HG03095 (cell line): ENCODE results near the gene CNTNAP2.
"Not testable (repeated sequence)": the region's sequence is repeated elsewhere in the genome, so short reads cannot be mapped to it uniquely, and the experiment has no call there.

Experiments
- ATAC-seq: cut with Tn5 transposase; IDR thresholded peaks from one replicate; pipeline ENCODE4 v1.9.1; 2021; ENCODE audit warnings: moderate library complexity; ENCODE audit not compliant: unreplicated experiment

Gene CNTNAP2

DNA sequence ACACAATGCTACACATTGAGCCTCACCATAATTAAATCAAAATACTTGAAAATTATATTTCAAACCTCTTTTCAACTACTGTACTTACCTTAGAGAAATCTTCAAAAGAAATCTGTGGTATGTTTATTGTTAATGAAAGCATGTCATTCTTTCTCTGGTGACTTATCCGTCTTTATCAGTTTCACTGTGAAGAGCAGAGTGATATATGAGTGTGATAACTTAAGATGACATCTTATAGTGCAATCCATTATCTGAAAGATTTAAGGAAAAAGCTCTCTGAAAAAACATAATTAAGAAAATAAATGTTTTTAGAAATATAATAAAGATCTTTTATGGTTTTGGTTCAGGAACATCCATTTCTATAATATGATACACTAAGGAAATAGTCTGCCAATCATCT is 1562.3 kb downstream of the CNTNAP2 start:
- no peak for ATAC-seq

DNA sequence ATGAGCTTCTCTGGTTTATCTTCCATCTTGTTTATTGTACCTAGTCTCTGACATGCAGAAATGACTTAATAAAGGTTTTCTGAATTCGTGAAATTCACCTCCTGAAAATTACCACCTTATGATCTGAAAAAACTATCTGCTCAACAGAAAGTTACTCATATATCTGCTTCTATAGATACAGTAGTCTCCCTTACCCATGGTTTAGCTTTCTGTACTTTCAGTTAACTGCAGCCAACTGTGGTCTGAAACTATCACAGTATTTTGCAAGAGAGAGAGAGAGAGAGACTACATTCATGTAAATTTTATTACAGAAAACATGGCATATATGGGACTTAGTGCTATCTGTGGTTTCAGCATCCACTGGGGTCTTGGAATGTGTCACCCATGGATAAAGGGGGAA is 1564.9 kb downstream of the CNTNAP2 start:
- no peak for ATAC-seq

GRCh38 chr7:147700702-147701101 is 1584.1 kb downstream of the CNTNAP2 start:
- no peak for ATAC-seq

DNA sequence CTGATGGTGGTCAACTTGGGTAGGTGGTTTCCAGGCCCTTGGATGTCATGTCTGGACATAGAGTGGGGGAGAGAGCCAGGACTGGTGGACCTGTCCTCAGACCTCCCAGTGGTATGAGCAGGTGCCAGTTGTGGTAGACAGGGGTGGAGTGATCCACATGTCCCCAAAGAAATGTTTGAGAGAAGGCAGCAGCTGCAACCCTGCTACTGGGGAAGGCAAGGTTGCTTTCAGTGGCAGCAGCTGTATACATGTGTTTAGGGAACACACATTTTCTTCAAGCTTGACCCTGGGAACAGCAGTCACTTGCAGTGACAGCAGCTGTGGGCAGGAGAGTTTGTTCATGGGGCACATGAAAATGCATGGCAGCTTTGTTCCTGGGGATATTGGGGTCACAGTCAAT is 1591.3 kb downstream of the CNTNAP2 start:
- ATAC-seq = no peak

DNA sequence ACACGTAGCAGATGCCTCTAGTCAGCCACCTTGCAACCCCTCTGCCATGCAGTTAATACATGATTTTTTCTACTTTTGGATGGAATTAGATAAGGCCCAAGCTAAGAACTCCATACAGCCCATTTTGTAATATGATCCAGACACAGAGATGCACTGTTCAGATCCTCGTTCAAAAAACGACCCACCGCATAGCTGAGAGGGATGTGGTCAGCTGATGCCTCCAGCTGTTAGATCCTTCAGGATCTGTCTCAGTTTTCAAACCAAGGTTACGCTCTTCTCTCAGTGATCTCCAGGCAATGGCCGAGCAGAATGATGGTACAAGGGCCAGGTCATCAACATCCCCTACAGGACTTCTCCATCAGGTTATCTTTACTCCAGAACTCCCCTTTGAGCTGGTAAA is 1592.3 kb downstream of the CNTNAP2 start:
- ATAC-seq = no peak

DNA sequence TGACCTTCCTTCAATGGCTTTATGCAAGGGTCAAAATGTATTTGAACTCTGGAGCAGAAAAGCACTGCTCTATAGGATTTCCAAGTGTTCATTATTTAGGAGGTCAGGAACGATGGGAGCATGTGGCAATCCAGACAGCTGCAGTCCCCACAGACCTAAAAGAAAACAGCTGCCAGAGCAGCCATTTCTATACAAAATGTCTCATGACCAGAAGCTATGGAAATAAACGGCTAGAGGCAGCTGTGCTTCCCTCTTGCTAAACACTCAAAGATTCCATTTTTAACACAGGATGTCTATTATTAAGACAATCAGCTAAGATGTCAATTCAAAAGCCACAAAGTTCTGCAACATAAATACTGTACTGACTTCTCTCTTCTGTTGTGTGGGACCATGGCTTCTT is 1594.8 kb downstream of the CNTNAP2 start:
- ATAC-seq = no peak

DNA sequence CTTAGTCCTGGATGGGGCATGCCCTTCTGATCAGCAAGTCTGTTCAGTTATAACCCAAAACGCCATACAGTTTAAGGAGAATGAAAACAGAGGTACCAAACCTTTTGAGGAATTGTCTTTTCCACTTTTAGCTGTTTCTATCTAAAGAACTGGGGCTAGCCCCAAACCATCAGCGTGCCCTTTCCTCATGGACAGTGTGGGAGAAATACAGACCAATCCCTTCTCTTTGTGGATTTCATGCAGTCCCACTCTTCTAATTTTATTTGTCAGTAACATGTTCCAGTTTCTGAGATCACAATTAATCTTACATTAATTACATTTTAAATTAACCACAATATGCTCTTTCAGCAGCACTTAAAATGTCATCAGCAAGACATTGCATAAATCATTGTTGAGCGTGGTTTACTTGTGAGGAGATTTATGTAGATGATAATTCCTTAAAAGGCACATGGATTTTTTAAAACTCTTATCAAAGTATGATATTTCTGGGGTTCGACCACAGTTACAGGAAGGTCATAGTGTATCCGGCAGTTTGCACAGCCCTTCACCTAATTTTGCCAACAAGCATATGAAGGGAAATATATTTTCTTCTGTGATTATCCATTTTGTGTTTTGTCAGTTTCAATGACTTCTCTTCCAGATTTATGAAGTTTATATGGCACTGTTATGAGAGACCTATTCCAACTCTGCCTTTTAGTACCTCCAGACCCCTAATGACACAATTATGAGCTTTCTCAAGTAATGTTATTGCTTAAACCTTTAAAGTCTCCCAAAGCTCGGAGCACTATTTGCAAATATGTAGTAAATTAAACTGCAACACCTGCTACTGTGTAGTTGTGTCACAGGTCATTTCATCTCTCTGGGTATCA is 1605.6 kb downstream of the CNTNAP2 start:
- ATAC-seq = no peak

GRCh38 chr7:147723536-147723935 is 1606.9 kb downstream of the CNTNAP2 start:
- no peak for ATAC-seq

- ATAC-seq = no peak
These were observed 1614.7 kb downstream of the CNTNAP2 start for GRCh38 chr7:147731311-147731710.

DNA sequence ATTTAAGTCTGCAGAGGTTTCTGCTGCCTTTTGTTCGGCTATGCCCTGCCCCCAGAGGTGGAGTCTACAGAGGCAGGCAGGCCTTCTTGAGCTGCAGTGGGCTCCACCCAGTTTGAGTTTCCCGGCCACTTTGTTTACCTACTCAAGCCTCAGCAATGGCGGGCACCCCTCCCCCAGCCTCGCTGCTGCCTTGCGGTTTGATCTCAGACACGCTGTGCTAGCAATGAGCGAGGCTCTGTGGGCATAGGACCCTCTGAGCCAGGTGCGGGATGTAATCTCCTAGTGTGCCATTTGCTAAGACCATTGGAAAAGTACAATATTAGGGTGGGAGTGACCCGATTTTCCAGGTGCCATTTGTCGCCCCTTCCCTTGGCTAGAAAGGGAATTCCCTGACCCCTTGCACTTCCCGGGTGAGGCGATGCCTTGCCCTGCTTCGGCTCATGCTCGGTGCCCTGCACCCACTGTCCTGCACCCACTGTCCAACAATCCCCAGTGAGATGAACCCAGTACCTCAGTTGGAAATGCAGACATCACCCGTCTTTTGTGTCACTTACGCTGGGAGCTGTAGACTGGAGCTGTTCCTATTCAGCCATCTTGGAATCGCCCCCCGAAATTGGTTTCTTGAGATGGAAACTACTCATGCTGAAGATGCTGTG is 1621.1 kb downstream of the CNTNAP2 start:
- not testable (repeated sequence) for ATAC-seq

DNA sequence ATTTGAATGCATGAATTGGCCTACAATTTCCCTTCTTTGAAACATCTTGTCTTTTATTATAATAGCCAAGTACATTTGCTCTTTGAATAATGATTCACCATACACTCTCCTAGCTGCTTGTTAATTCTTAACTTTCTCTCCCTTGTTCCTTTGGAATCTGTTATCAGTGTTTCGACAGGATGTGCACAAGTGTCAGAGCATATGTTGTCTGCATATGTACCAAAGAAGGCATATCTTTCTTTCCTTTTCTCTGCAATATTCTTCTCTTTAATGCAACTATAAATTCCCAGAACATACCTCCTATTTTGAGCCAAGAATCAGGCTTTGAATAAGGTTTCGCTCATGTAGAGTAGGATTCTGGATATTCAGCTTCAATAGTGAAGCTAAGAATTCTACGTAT is 1625.7 kb downstream of the CNTNAP2 start:
- no peak for ATAC-seq

DNA sequence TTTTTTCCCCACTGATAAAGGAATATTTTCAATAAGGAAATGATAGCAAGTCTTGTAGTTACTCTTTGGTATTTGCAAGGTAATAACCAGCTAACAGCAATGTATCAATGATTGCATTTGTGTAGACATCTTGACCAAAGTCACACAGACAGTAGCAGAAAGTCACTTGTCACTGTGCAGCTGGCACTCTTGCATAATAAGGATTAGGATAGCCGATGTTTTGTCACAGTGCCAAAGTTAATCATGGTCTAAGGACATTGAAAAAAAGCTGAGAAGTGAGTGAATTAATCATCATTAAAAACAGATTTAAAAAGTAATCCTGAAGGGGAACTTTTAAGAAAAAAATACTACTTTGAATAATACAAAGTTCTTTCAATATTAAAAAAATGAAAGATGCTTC is 1639.7 kb downstream of the CNTNAP2 start:
- no peak for ATAC-seq

GRCh38 chr7:147759327-147759943 is 1642.8 kb downstream of the CNTNAP2 start:
- ATAC-seq = no peak

DNA sequence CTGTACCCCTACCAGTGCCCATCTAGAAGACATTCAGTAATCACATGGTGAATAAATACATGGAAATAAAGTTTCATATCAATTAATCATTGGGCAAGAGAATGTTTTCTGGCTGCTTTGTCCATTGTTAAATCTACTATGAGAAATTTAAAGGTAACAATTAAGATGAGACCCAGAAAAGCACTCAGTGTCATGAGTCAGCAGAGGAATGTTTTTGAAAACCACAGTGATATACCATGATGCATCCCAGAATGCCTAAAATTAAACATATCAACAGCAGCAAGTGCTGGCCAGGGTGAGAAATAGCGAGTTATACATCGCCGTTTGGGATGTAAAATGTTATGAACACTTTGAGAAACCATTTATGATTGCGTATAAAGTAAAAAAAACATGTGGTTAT is 1648.7 kb downstream of the CNTNAP2 start:
- ATAC-seq = no peak

- no peak for ATAC-seq
These were observed 1654.7 kb downstream of the CNTNAP2 start for GRCh38 chr7:147771344-147771743.

GRCh38 chr7:147774461-147774860 is 1657.9 kb downstream of the CNTNAP2 start:
- ATAC-seq = no peak

DNA sequence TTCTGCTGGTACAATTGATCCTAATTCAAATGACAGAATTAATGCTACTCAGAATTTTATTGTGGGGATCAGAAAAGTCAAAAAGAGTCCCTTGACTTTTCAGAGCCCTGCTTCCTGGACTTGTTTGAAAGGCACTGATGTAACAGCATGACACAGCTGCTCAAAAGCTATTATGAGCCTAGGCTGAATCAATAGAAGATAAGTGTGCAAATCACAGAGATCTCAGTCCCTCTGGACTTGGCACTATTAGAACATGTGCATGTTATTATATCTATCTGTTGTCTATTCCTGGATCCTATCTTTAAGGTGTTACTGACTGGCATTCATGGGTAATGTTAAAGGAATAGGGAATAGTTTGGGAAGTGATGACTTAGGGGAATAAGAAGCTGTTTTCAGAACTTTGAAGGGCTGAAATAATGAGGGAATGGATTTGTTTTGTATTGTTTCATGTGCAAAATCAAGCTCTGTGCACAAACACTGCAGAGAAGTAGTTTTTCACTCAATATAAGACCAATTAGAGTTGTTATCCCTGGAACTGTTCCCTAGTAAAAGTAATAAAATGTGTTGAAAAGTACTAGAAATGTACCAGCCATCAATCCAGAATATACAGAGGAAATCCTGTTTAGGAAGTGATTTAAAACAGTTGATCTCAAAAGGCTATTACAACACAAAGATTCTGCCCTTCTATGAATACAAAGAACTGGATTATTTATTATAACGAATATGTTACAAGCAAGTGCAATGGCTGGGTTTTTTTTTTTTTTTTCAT is 1659.1 kb downstream of the CNTNAP2 start:
- no peak for ATAC-seq

DNA sequence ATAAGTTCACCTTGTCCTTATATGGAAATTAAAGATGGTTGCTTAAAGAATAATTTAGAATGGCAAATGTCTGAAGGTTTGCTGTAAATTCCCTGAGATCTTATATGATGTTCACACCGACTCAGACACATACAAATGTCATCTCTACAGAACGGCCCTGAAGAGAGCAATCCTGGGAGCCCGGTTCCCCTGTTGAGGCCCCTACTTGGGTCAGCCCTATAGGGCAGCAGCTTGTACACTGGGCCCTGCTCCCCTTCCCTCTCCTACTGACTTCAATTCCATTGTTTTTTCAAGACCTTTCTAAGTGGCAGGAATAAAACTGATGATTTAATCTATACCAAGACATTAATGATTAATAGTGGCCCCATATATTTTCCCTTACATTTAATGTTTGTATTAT is 1660.7 kb downstream of the CNTNAP2 start:
- ATAC-seq = no peak

DNA sequence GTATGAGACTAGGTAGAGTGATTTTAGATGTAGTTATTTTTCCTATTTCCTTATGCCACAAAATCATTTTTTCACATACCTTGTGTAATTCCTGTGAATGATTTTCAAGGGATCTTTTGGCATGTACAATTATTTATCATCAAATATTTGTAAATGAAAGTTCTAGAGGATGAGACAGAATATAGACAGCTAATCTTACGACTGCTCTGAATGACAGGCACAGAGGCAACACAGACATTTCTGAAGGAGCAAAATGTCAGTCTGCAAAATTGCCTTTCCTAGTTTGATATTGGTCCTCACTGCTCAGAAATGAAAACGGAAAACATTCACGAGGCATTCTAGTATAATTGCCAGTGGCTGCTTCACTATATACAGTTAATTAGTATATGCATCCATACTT is 1663.3 kb downstream of the CNTNAP2 start:
- no peak for ATAC-seq

GRCh38 chr7:147796581-147796980 is 1680.0 kb downstream of the CNTNAP2 start:
- no peak for ATAC-seq

DNA sequence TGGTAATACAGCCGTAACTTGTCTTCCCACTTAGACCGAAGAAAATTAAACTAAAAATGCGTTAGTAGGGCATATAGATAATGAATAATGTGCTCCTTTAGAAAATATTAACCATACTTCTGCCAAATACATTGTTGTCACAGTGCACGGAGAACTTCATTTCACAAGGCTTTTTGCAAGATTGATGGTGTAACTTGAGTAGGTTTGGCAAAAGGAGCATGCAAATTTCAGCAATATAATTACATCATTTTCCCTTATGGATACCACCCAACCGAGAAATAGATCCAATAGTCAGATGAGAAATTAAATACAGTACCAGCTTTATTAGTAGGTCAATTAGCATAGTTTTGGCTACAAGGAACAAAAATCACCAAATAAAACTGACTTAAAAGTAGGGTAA is 1681.4 kb downstream of the CNTNAP2 start:
- no peak for ATAC-seq
